Right lobe of liver (tissue), 6 donors: ENCODE measurements around the gene C19orf44. TPM values are rescaled to one million over a fixed set of nuclear protein-coding genes. Genes with fewer than 3 reads are reported as not detected.
A peak's percentile ranks its signal among the peaks of the same experiment; 100 is the strongest.

Experiments used
- ATAC-seq, 4 donors: fragments of 200-7000 bp; cut with Tn5 transposase; one replicate each; pipeline ENCODE4 v1.9.1; 2020; ENCODE audit warnings: mild to moderate bottlenecking in 4 of 4, moderate library complexity in 4 of 4
- DNase-seq, 3 donors: peaks; one replicate each; pipeline ENCODE4 v3.0.0-alpha.2; 2020
- H3K27ac ChIP-seq, 3 donors: fragments of 200-600 bp; one replicate each; pipeline ENCODE4 v1.8.0; 2022
- H3K27me3 ChIP-seq, 2 donors: fragments of 200-600 bp; one replicate each; pipeline ENCODE4 v1.8.0; 2022
- H3K36me3 ChIP-seq, 4 donors: fragments of 200-600 bp; sonication (generic) in 1 of 4; one replicate each; pipeline versions ENCODE4 v1.5.1 to v1.8.0; 2017 to 2022; ENCODE audit warnings: control low read depth in 1 of 4
- H3K4me1 ChIP-seq, 4 donors: fragments of 200-600 bp; sonication (generic) in 1 of 4; one replicate each; pipeline versions ENCODE4 v1.5.1 to v1.8.0; 2017 to 2022; ENCODE audit warnings: control low read depth in 1 of 4
- H3K4me3 ChIP-seq, 3 donors: fragments of 200-600 bp; one replicate each; pipeline ENCODE4 v1.8.0; 2022
- H3K9me3 ChIP-seq, 4 donors: fragments of 200-600 bp; sonication (generic) in 1 of 4; one replicate each; pipeline versions ENCODE4 v1.5.1 to v1.8.0; 2017 to 2022; ENCODE audit warnings: control low read depth in 1 of 4
- CTCF ChIP-seq, 4 donors: fragments of 200-600 bp in 3 of 4; fragments of 450-650 bp in 1 of 4; IDR thresholded peaks; one replicate each; pipeline versions ENCODE4 v1.5.1 to v1.8.0; 2016 to 2022; ENCODE audit warnings: antibody characterized with exemption in 4 of 4, mild to moderate bottlenecking in 2 of 4
- POLR2A ChIP-seq: fragments of 450-650 bp; IDR thresholded peaks from one replicate; pipeline ENCODE4 v1.6.1; 2017; ENCODE audit warnings: antibody characterized with exemption, mild to moderate bottlenecking
- WGBS: methylation state at CpG from one replicate; pipeline ENCODE4 v1.1.6; 2018; ENCODE audit warnings: low coverage, low lambda C conversion rate; ENCODE audit not compliant: insufficient coverage; ENCODE audit errors: missing lambda C conversion rate; 5-methylcytosine and 5-hydroxymethylcytosine counted together
- intact Hi-C, 2 donors: fragments of 100-400 bp; cut with DNase I; formaldehyde crosslinking; loops; one replicate each; pipeline versions ENCODE4 v1.11.2 to v1.14.1; 2022
- total RNA-seq, 6 experiments: library from RNA; depleted of rRNA in 2 of 6; stranded (reverse); fragments of >200 nt in 2 of 6; fragmentation: NEBNext Ultra II Directional in 3 of 6; extraction: Animal tissue kit (Norgen Biotek cat#: 25700) in 3 of 6; gene quantifications; one replicate each; pipeline versions ENCODE4 v1.1.0 to v1.2.4, GENCODE V29; 2016 to 2023
- donor health status: DM: no; HTN: yes; CAD: no.
- donor health status: DM: no; HTN: no; CAD: no.
- donor health status: DM: no; HTN: no; CAD: no.
- donor health status: DM: no; HTN: yes; CAD: no.
- donor health status: DM: no; HTN: yes; CAD: no.

Gene C19orf44
- total RNA-seq, 6 experiments from 2014 or later: 1.8 to 4.3 (median 2.5) TPM

- 100% methylated on average over 1 of the region's 24 CpGs for whole genome bisulfite sequencing
- no peak for DNase-seq
- no peaks in the 10 kb centered on the region for H3K9me3 ChIP-seq
- H3K4me1 ChIP-seq: peaks cover 0 to 17% (median 4%) of the 10 kb centered on the region in 4 donors
- no peak for TF ChIP-seq CTCF (IDR thresholded peaks at IDR 0.05)
- TF ChIP-seq POLR2A: no peak
- no peak for ATAC-seq
- H3K27ac ChIP-seq: no peak overlapping the region
- H3K27me3 ChIP-seq: no peaks in the 10 kb centered on the region
- intact Hi-C loops: no loop called here
- H3K4me3 ChIP-seq: no peak overlapping the region
- H3K36me3 ChIP-seq: peaks cover 0 to 26% (median 4%) of the 10 kb centered on the region in 4 donors
Measured at GRCh38 chr19:16514383-16515019, 18.3 kb downstream of the C19orf44 start.

GRCh38 chr19:16516381-16516780, 20.2 kb downstream of the C19orf44 start:
- Histone ChIP-seq H3K36me3 (peaks cover 0 to 41% (median 17%) of the 10 kb centered on the region in 4 donors), H3K27me3 (no peaks in the 10 kb centered on the region), H3K9me3 (no peaks in the 10 kb centered on the region), H3K27ac (peak overlapping the region in 2 of 3 donors; percentile 42 to 58), H3K4me3 (no peak overlapping the region), H3K4me1 (peaks cover 0 to 17% (median 4%) of the 10 kb centered on the region in 4 donors)
- TF ChIP-seq POLR2A (no peak), CTCF (IDR thresholded peaks at IDR 0.05) (no peak)
- DNase-seq (peak in 1 of 3 donors; percentile 50), ATAC-seq (peak; percentile 71 to 84 (median 74))
- intact Hi-C loops: no loop called here
- WGBS: 28% methylated on average over 4 of the region's 15 CpGs

GRCh38 chr19:16516923-16517610, 20.9 kb downstream of the C19orf44 start:
- Histone ChIP-seq H3K27me3 (no peaks in the 10 kb centered on the region), H3K4me3 (no peak overlapping the region), H3K27ac (peak overlapping the region in 2 of 3 donors; percentile 42 to 58), H3K4me1 (peaks cover 0 to 17% (median 4%) of the 10 kb centered on the region in 4 donors), H3K36me3 (peaks cover 0 to 44% (median 21%) of the 10 kb centered on the region in 4 donors), H3K9me3 (no peaks in the 10 kb centered on the region)
- WGBS: 53% methylated on average over 4 of the region's 14 CpGs
- DNase-seq (no peak), ATAC-seq (peak; percentile 4 to 34 (median 10))
- TF ChIP-seq CTCF (IDR thresholded peaks at IDR 0.05) (no peak), POLR2A (no peak)
- intact Hi-C loops: no loop called here

- WGBS: 67% methylated on average over 8 of the region's 14 CpGs
- H3K27ac ChIP-seq: no peak overlapping the region
- TF ChIP-seq POLR2A (no peak), CTCF (IDR thresholded peaks at IDR 0.05) (no peak)
Measured at GRCh38 chr19:16518061-16518460, 21.9 kb downstream of the C19orf44 start.

More at GRCh38 chr19:16518061-16518460, 21.9 kb downstream of the C19orf44 start:
- Histone ChIP-seq H3K4me1 (peaks cover 0 to 17% (median 4%) of the 10 kb centered on the region in 4 donors), H3K27me3 (no peaks in the 10 kb centered on the region), H3K4me3 (no peak overlapping the region), H3K9me3 (no peaks in the 10 kb centered on the region), H3K36me3 (peaks cover 0 to 51% (median 24%) of the 10 kb centered on the region in 4 donors)
- intact Hi-C loops: no loop called here
- DNase-seq (no peak), ATAC-seq (no peak)
